Tibial artery (tissue), 4 donors: Measurements from ENCODE around the gene HNRNPDL.

Experiments
- DNase-seq, 2 donors: peaks; one replicate each; pipeline ENCODE4 v3.0.0-alpha.2; 2019
- H3K27ac ChIP-seq, 2 donors: fragments of 200-600 bp; sonication (generic) in 1 of 2; 1 replicate in 1 of 2; 2 replicates in 1 of 2; pipeline ENCODE4 v1.5.1; 2018 to 2019; ENCODE audit warnings: mild to moderate bottlenecking in 1 of 2
- H3K27me3 ChIP-seq, 2 donors: fragments of 200-600 bp; sonication (generic) in 1 of 2; one replicate each; pipeline versions ENCODE4 v1.5.1 to v1.6.0; 2016 to 2019
- H3K36me3 ChIP-seq, 3 donors: fragments of 200-600 bp; sonication (generic) in 2 of 3; one replicate each; pipeline ENCODE4 v1.5.1; 2016 to 2019; ENCODE audit warnings: mild to moderate bottlenecking in 2 of 3
- H3K4me1 ChIP-seq, 4 donors: fragments of 200-600 bp; sonication (generic) in 2 of 4; 1 replicate in 3 of 4; 2 replicates in 1 of 4; pipeline ENCODE4 v1.5.1; 2016 to 2019
- H3K4me3 ChIP-seq, 2 donors: fragments of 200-600 bp; sonication (generic) in 1 of 2; 1 replicate in 1 of 2; 2 replicates in 1 of 2; pipeline ENCODE4 v1.5.1; 2018 to 2019; ENCODE audit warnings: mild to moderate bottlenecking in 2 of 2
- H3K9me3 ChIP-seq, 3 donors: fragments of 200-600 bp; sonication (generic) in 1 of 3; one replicate each; pipeline ENCODE4 v1.5.1; 2016 to 2019
- intact Hi-C: fragments of 100-400 bp; cut with DNase I; formaldehyde crosslinking; loops from one replicate; pipeline ENCODE4 v1.15.0; 2023; ENCODE audit warnings: low total_unique reads
- TF ChIP-seq, protein P1 (sequence below), 2 experiments: fragments of 200-600 bp in 1 of 2; fragments of 450-650 bp in 1 of 2; IDR thresholded peaks; one replicate each; pipeline ENCODE4 v1.5.1; 2017 to 2019; ENCODE audit warnings: antibody characterized with exemption in 2 of 2, mild to moderate bottlenecking in 1 of 2, moderate library complexity in 1 of 2

Gene HNRNPDL

DNA sequence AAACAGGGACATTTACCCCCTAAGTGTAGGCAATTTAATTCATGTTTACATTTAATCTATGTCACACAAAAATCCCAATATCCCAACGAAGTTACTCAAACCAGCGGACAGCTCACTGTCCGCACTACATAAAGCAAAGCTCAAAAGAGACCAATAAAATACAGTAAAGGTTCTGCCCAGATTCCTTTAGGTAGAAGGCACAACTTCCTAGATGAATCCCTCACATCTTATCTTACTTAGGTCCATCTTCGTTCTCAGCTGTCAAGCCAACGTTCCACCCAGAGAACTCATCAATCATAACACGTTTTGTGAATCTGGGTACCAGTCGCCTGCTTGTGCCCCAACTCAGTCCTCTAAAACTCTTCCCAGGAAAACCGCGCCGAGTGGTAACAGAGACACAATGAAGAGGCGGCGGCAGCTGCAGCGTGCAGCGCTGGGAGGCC lies 1.7 kb downstream of the HNRNPDL start:
- H3K27me3 ChIP-seq = no peaks in the 10 kb centered on the region
- TF ChIP-seq, protein P1, sequence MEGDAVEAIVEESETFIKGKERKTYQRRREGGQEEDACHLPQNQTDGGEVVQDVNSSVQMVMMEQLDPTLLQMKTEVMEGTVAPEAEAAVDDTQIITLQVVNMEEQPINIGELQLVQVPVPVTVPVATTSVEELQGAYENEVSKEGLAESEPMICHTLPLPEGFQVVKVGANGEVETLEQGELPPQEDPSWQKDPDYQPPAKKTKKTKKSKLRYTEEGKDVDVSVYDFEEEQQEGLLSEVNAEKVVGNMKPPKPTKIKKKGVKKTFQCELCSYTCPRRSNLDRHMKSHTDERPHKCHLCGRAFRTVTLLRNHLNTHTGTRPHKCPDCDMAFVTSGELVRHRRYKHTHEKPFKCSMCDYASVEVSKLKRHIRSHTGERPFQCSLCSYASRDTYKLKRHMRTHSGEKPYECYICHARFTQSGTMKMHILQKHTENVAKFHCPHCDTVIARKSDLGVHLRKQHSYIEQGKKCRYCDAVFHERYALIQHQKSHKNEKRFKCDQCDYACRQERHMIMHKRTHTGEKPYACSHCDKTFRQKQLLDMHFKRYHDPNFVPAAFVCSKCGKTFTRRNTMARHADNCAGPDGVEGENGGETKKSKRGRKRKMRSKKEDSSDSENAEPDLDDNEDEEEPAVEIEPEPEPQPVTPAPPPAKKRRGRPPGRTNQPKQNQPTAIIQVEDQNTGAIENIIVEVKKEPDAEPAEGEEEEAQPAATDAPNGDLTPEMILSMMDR (IDR thresholded peaks at IDR 0.05) = no peak
- intact Hi-C loops = loop anchor here (2.0 to 5.0 kb wide), 2 partner anchors 472 to 584 kb away; partner anchors contain the start of genes LIN54 and THAP9
- peak overlapping the region; percentile 93 to 94 for H3K4me3 ChIP-seq
- no peak for DNase-seq
- H3K27ac ChIP-seq = peak overlapping the region; percentile 94 to 95
- peaks cover 0 to 50% (median 32%) of the 10 kb centered on the region in 4 donors for H3K4me1 ChIP-seq
- H3K36me3 ChIP-seq = peaks cover 28 to 34% (median 32%) of the 10 kb centered on the region in 3 donors
- no peaks in the 10 kb centered on the region for H3K9me3 ChIP-seq

DNA sequence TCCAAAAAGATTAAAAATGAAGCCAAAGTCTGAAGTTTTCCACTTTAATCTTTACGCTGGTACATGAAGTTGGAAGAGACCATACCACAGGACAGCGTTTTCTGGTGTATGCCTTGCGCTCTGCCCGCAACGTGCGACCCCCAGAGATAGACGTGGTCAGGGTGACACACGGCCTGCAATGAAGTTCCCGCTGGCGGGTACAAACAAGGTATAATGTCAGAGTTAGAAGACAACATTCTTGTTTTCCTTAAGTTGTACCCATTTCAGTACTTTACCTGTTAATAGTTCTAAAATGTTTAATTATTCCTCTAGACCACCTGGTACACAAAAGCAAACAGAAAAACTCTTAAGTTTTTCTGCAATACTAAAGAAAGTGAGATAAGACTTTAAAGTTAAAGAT lies 4.8 kb downstream of the HNRNPDL start:
- H3K4me1 ChIP-seq = peaks cover 0 to 35% (median 23%) of the 10 kb centered on the region in 4 donors
- H3K36me3 ChIP-seq = peaks cover 41 to 50% (median 47%) of the 10 kb centered on the region in 3 donors
- TF ChIP-seq, protein P1 (IDR thresholded peaks at IDR 0.05) = no peak
- intact Hi-C loops = loop anchor here (5.0 kb wide), 1 partner anchor 587 kb away; the partner anchor contains the start of gene LIN54
- no peaks in the 10 kb centered on the region for H3K9me3 ChIP-seq
- no peaks in the 10 kb centered on the region for H3K27me3 ChIP-seq
- no peak overlapping the region for H3K4me3 ChIP-seq
- H3K27ac ChIP-seq = no peak overlapping the region
- DNase-seq = no peak

DNA sequence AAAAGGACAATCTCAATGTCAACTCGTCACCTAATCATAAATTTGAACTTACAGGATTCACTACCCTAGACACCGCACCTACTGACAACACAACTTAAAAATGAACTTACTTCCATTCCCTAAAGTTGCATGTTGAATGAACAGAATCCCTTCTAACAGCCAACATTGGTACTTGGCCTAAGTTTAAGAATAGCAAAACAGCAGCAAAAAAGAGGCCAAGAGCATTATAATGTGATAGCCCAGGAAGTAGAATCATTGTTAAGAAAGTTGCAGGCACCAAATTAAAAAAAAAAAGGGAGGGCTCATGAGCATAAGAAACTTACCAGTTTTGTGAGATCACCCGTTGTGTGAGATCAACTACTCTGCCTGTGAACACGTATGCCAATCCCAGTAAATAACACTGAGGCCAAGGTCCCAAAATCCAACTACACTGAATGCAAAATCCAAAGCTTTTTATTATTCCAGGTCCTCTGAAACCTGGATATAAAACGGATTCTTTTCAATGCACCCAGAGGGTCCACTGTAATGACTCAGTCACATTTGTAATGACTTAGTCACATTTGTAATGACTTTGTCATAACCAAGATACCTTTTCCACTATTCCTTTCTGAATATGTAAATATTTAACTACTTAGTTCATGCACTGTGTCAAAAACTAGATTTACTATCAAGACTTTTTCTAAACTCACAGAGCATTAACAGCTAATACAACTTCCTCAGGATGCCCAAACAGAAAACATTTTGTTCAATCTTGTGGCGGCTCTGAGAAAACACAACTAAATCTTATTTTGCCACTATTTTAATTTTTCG lies 6.8 kb downstream of the HNRNPDL start:
- H3K4me3 ChIP-seq = no peak overlapping the region
- no peak for DNase-seq
- H3K9me3 ChIP-seq = no peaks in the 10 kb centered on the region
- H3K36me3 ChIP-seq = peaks cover 41 to 50% (median 47%) of the 10 kb centered on the region in 3 donors
- H3K27me3 ChIP-seq = no peaks in the 10 kb centered on the region
- peaks cover 0 to 38% (median 23%) of the 10 kb centered on the region in 4 donors for H3K4me1 ChIP-seq
- TF ChIP-seq, protein P1 (IDR thresholded peaks at IDR 0.05) = no peak
- no peak overlapping the region for H3K27ac ChIP-seq
- intact Hi-C loops = no loop called here

DNA sequence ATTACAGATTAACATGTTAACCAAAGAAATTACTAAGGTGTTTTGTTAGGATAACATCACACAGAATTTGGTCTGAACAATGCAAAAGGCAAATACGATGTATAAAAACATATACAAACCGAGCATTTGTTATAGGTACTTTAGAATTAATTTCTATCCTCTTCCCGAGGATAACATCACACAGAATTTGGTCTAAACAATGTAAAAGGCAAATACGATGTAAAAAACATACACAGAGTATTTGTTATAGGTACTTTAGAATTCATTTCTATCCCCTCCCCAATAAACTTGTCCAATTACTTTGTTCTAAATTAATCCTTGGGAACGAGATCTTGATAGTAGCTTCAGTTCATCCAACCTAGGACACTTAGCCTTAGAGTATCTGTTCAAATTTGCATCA lies 7.6 kb downstream of the HNRNPDL start:
- Histone ChIP-seq H3K27me3 (no peaks in the 10 kb centered on the region), H3K36me3 (peaks cover 41 to 50% (median 47%) of the 10 kb centered on the region in 3 donors), H3K27ac (no peak overlapping the region), H3K4me1 (peaks cover 0 to 32% (median 18%) of the 10 kb centered on the region in 4 donors), H3K4me3 (no peak overlapping the region), H3K9me3 (no peaks in the 10 kb centered on the region)
- no peak for DNase-seq
- intact Hi-C loops = no loop called here
- TF ChIP-seq, protein P1 (IDR thresholded peaks at IDR 0.05) = no peak

DNA sequence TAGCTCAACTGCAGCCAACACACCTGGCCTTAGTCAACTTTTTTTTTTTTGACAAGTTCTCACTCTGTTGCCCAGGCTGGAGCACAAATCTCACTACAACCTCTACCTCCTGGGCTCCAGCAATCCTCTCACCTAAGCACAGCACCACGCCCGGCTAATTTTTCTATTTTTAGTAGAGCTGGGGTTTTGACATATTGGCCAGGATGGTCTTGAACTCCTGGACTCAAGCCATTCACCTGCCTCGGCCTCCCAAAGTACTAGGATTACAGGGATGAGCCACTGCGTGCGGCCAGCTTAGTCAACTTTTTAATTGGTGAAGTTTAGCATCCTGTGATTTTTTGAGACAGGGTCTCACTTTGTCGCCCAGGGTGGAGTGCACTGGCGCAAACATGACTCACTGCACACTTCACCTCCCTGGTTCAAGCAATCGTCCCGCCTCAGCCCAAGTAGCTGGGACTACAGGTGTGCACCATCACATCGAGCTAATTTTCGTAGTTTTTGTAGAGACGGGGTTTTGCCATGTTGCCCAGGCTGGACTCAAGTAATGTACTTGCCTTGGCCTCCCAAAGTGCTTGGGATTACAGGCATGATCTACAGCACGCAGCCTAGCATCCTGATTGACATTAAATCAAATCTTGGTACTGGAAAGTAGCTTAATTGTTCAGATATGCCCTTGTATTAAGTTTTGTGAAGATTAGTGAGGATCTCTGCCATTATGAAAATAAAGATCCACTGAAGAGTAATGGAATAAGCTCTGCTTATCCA lies 8.3 kb downstream of the HNRNPDL start:
- no peak for DNase-seq
- intact Hi-C loops = no loop called here
- Histone ChIP-seq H3K36me3 (peaks cover 40 to 49% (median 47%) of the 10 kb centered on the region in 3 donors), H3K9me3 (no peaks in the 10 kb centered on the region), H3K4me1 (peaks cover 0 to 25% (median 12%) of the 10 kb centered on the region in 4 donors), H3K27me3 (no peaks in the 10 kb centered on the region), H3K4me3 (no peak overlapping the region), H3K27ac (no peak overlapping the region)
- TF ChIP-seq, protein P1 (IDR thresholded peaks at IDR 0.05) = no peak
